Activated naive CD8-positive, alpha-beta T cell treated with anti-CD3 and anti-CD28 coated beads, Interleukin-2, amount 50 U/mL, for 24 hours (primary cell): ENCODE data around the gene SLC16A2.

Experiments
- ATAC-seq: fragments of 150-1000 bp; cut with Tn5 transposase; one replicate; pipeline ENCODE4 v1.10.0; 2021
- DNase-seq: peaks from one replicate; pipeline ENCODE4 v3.0.0; 2021
- H3K27ac Mint-ChIP-seq: one replicate; pipeline ENCODE4 v1.8.0; 2021; ENCODE audit warnings: mild to moderate bottlenecking, mixed read lengths
- H3K27me3 Mint-ChIP-seq: one replicate; pipeline ENCODE4 v1.8.0; 2021; ENCODE audit warnings: mixed read lengths
- H3K36me3 Mint-ChIP-seq: one replicate; pipeline ENCODE4 v1.8.0; 2021; ENCODE audit warnings: low read depth, mixed read lengths
- H3K4me1 Mint-ChIP-seq: one replicate; pipeline ENCODE4 v1.8.0; 2021; ENCODE audit warnings: mixed read lengths
- H3K4me3 Mint-ChIP-seq: one replicate; pipeline ENCODE4 v1.8.0; 2021; ENCODE audit warnings: mild to moderate bottlenecking, moderate library complexity, mixed read lengths
- H3K9me3 Mint-ChIP-seq: one replicate; pipeline ENCODE4 v1.8.0; 2021; ENCODE audit warnings: mixed read lengths

SLC16A2 gene

GRCh38 chrX:74527350-74527749, 106.1 kb downstream of the SLC16A2 start:
- Mint-ChIP-seq H3K36me3 (no peaks in the 10 kb centered on the region), H3K4me1 (no peaks in the 10 kb centered on the region), H3K27ac (no peak overlapping the region), H3K27me3 (no peaks in the 10 kb centered on the region), H3K9me3 (no peaks in the 10 kb centered on the region), H3K4me3 (no peak overlapping the region)
- no peak for ATAC-seq
- DNase-seq: no peak

- DNase-seq (no peak), ATAC-seq (no peak)
- Mint-ChIP-seq H3K4me1 (peaks cover 8% of the 10 kb centered on the region), H3K27me3 (no peaks in the 10 kb centered on the region), H3K9me3 (no peaks in the 10 kb centered on the region), H3K4me3 (no peak overlapping the region), H3K36me3 (no peaks in the 10 kb centered on the region), H3K27ac (no peak overlapping the region)
These were observed 108.0 kb downstream of the SLC16A2 start for GRCh38 chrX:74529311-74529710.

- peaks cover 24% of the 10 kb centered on the region for H3K4me1 Mint-ChIP-seq
- ATAC-seq: no peak
- no peak overlapping the region for H3K27ac Mint-ChIP-seq
- H3K36me3 Mint-ChIP-seq: no peaks in the 10 kb centered on the region
- no peaks in the 10 kb centered on the region for H3K27me3 Mint-ChIP-seq
- H3K9me3 Mint-ChIP-seq: no peaks in the 10 kb centered on the region
- no peak overlapping the region for H3K4me3 Mint-ChIP-seq
- DNase-seq: no peak
These were observed 109.8 kb downstream of the SLC16A2 start for GRCh38 chrX:74531081-74531480.

- peak overlapping the region; percentile 75 for H3K27ac Mint-ChIP-seq
- DNase-seq: no peak
- H3K27me3 Mint-ChIP-seq: no peaks in the 10 kb centered on the region
- peak; percentile 76 for ATAC-seq
- H3K36me3 Mint-ChIP-seq: no peaks in the 10 kb centered on the region
- no peaks in the 10 kb centered on the region for H3K9me3 Mint-ChIP-seq
- peak overlapping the region; percentile 71 for H3K4me3 Mint-ChIP-seq
- peaks cover 32% of the 10 kb centered on the region for H3K4me1 Mint-ChIP-seq
These were observed 113.3 kb downstream of the SLC16A2 start for GRCh38 chrX:74534569-74535038.

- Mint-ChIP-seq H3K36me3 (no peaks in the 10 kb centered on the region), H3K27ac (peak overlapping the region; percentile 75)
These were observed 113.8 kb downstream of the SLC16A2 start for GRCh38 chrX:74535086-74535407.

GRCh38 chrX:74535408-74536151, 114.3 kb downstream of the SLC16A2 start:
- Mint-ChIP-seq H3K4me1 (peaks cover 34% of the 10 kb centered on the region), H3K9me3 (no peaks in the 10 kb centered on the region), H3K4me3 (peak overlapping the region; percentile 71), H3K27me3 (no peaks in the 10 kb centered on the region), H3K36me3 (no peaks in the 10 kb centered on the region), H3K27ac (peak overlapping the region; percentile 75)
- ATAC-seq (peak; percentile 45), DNase-seq (peak; percentile 54)

More at GRCh38 chrX:74535086-74535407, 113.8 kb downstream of the SLC16A2 start:
- Mint-ChIP-seq H3K4me1 (peaks cover 32% of the 10 kb centered on the region), H3K9me3 (no peaks in the 10 kb centered on the region), H3K27me3 (no peaks in the 10 kb centered on the region), H3K4me3 (peak overlapping the region; percentile 71)
- no peak for DNase-seq
- no peak for ATAC-seq

- Mint-ChIP-seq H3K4me3 (peak overlapping the region; percentile 71), H3K4me1 (peaks cover 41% of the 10 kb centered on the region), H3K27me3 (no peaks in the 10 kb centered on the region), H3K36me3 (no peaks in the 10 kb centered on the region), H3K27ac (peak overlapping the region; percentile 75), H3K9me3 (no peaks in the 10 kb centered on the region)
- no peak for ATAC-seq
- DNase-seq: peak; percentile 39
These were observed 115.0 kb downstream of the SLC16A2 start for GRCh38 chrX:74536152-74536831.

GRCh38 chrX:74536832-74537371, 115.6 kb downstream of the SLC16A2 start:
- no peak for ATAC-seq
- Mint-ChIP-seq H3K4me3 (peak overlapping the region; percentile 71), H3K27ac (peak overlapping the region; percentile 59), H3K9me3 (no peaks in the 10 kb centered on the region), H3K36me3 (no peaks in the 10 kb centered on the region), H3K27me3 (no peaks in the 10 kb centered on the region), H3K4me1 (peaks cover 46% of the 10 kb centered on the region)
- DNase-seq: no peak

GRCh38 chrX:74540635-74541249, 119.4 kb downstream of the SLC16A2 start:
- H3K4me1 Mint-ChIP-seq: peaks cover 24% of the 10 kb centered on the region
- ATAC-seq (peak; percentile 76), DNase-seq (no peak)
- H3K27me3 Mint-ChIP-seq: no peaks in the 10 kb centered on the region
- H3K27ac Mint-ChIP-seq: no peak overlapping the region
- H3K4me3 Mint-ChIP-seq: no peak overlapping the region
- H3K9me3 Mint-ChIP-seq: no peaks in the 10 kb centered on the region
- no peaks in the 10 kb centered on the region for H3K36me3 Mint-ChIP-seq

GRCh38 chrX:74545880-74546523, 124.7 kb downstream of the SLC16A2 start:
- no peak overlapping the region for H3K4me3 Mint-ChIP-seq
- no peak for DNase-seq
- H3K27me3 Mint-ChIP-seq: no peaks in the 10 kb centered on the region
- no peak for ATAC-seq
- peaks cover 11% of the 10 kb centered on the region for H3K4me1 Mint-ChIP-seq
- no peaks in the 10 kb centered on the region for H3K36me3 Mint-ChIP-seq
- H3K27ac Mint-ChIP-seq: no peak overlapping the region
- H3K9me3 Mint-ChIP-seq: no peaks in the 10 kb centered on the region

GRCh38 chrX:74546984-74547383, 125.7 kb downstream of the SLC16A2 start:
- H3K27ac Mint-ChIP-seq: no peak overlapping the region

GRCh38 chrX:74550295-74550802, 129.1 kb downstream of the SLC16A2 start:
- Mint-ChIP-seq H3K36me3 (no peaks in the 10 kb centered on the region), H3K27ac (peak overlapping the region; percentile 71), H3K4me1 (peaks cover 3% of the 10 kb centered on the region), H3K9me3 (no peaks in the 10 kb centered on the region), H3K4me3 (no peak overlapping the region), H3K27me3 (no peaks in the 10 kb centered on the region)
- peak; percentile 86 for DNase-seq
- peak; percentile 97 for ATAC-seq

More at GRCh38 chrX:74546984-74547383, 125.7 kb downstream of the SLC16A2 start:
- no peaks in the 10 kb centered on the region for H3K9me3 Mint-ChIP-seq
- no peaks in the 10 kb centered on the region for H3K36me3 Mint-ChIP-seq
- peaks cover 3% of the 10 kb centered on the region for H3K4me1 Mint-ChIP-seq
- ATAC-seq: no peak
- no peak overlapping the region for H3K4me3 Mint-ChIP-seq
- DNase-seq: no peak
- H3K27me3 Mint-ChIP-seq: no peaks in the 10 kb centered on the region

GRCh38 chrX:74551934-74552333, 130.6 kb downstream of the SLC16A2 start:
- DNase-seq (no peak), ATAC-seq (no peak)
- H3K4me3 Mint-ChIP-seq: no peak overlapping the region
- peaks cover 3% of the 10 kb centered on the region for H3K4me1 Mint-ChIP-seq
- H3K36me3 Mint-ChIP-seq: no peaks in the 10 kb centered on the region
- H3K27ac Mint-ChIP-seq: no peak overlapping the region
- no peaks in the 10 kb centered on the region for H3K27me3 Mint-ChIP-seq
- H3K9me3 Mint-ChIP-seq: no peaks in the 10 kb centered on the region

GRCh38 chrX:74557378-74557777, 136.1 kb downstream of the SLC16A2 start:
- no peaks in the 10 kb centered on the region for H3K36me3 Mint-ChIP-seq
- no peaks in the 10 kb centered on the region for H3K9me3 Mint-ChIP-seq
- no peak overlapping the region for H3K4me3 Mint-ChIP-seq
- DNase-seq: no peak
- no peaks in the 10 kb centered on the region for H3K4me1 Mint-ChIP-seq
- no peak for ATAC-seq
- H3K27me3 Mint-ChIP-seq: no peaks in the 10 kb centered on the region
- no peak overlapping the region for H3K27ac Mint-ChIP-seq
